CD4-positive, alpha-beta T cell treated with Interleukin-6 at 100 ng/mL for 8 hours (primary cell): ENCODE measurements around the gene GNAS-AS1.

Experiments used
- DNase-seq: peaks from one replicate; pipeline ENCODE4 v3.0.0-alpha.2; 2020; ENCODE audit warnings: mixed read lengths, low spot score

GNAS-AS1 gene

DNA sequence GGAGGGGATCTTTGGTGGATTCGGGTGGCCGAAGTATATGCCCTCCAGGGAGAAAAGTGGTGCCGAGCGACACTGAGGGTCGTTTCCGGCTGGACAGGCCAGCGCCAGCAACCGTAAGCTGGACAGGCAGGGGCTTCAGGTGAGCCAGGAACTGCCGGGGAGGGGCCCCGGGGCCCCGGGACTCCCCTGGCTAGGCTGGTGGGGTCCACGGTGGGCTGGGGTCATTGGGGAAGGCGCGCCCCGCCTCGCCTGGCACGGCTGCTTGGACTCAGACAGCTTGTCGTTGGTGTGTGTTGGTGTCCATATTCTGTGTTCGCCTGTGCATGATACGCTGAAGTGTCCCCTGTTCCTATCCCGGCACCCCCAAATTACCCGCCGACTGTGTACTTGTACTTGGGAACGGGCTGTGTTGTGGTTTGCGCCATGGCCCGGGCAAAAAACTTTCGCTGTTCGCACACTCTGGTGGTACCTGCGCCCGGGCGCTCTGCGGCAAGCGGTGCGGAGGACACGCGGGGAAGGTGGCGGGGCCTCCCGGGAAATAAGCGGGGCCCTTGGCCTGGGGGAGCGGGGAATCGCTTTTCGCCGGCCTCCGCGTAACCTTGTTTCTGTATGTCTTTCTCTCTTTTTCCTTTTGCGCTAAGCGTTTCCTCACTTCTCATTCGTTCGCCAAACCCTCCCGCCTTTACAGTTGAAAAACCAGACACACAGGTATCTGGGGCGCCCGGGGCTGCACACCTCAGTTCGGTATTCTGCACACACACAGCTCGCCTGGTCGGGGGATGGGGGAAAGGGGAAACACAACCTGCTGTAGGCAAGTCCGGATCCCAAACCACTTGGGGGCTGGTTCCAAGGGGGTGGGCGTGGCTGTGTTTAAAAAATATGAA, 5.0 kb upstream of the GNAS-AS1 start:
- no peak for DNase-seq

DNA sequence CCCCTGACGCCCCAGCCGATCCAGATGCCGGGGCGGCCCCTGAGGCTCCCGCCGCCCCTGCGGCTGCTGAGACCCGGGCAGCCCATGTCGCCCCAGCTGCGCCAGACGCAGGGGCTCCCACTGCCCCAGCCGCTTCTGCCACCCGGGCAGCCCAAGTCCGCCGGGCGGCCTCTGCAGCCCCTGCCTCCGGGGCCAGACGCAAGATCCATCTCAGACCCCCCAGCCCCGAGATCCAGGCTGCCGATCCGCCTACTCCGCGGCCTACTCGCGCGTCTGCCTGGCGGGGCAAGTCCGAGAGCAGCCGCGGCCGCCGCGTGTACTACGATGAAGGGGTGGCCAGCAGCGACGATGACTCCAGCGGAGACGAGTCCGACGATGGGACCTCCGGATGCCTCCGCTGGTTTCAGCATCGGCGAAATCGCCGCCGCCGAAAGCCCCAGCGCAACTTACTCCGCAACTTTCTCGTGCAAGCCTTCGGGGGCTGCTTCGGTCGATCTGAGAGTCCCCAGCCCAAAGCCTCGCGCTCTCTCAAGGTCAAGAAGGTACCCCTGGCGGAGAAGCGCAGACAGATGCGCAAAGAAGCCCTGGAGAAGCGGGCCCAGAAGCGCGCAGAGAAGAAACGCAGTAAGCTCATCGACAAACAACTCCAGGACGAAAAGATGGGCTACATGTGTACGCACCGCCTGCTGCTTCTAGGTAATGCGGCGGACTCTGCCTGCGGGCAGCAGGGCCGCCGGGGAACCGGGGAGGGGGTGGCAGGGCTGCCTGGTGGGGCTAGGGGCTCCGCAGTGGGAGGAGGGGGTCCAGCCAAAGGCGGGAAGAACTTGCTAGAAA, 4.2 kb upstream of the GNAS-AS1 start:
- no peak for DNase-seq

DNA sequence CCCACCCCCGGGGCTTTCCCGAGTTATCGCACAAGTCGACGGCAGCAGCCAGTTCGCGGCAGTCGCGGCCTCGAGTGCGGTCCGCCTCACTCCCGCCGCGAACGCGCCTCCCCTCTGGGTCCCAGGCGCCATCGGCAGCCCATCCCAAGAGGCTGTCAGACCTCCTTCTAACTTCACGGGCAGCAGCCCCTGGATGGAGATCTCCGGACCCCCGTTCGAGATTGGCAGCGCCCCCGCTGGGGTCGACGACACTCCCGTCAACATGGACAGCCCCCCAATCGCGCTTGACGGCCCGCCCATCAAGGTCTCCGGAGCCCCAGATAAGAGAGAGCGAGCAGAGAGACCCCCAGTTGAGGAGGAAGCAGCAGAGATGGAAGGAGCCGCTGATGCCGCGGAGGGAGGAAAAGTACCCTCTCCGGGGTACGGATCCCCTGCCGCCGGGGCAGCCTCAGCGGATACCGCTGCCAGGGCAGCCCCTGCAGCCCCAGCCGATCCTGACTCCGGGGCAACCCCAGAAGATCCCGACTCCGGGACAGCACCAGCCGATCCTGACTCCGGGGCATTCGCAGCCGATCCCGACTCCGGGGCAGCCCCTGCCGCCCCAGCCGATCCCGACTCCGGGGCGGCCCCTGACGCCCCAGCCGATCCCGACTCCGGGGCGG, 3.4 kb upstream of the GNAS-AS1 start:
- DNase-seq, result no peak

DNA sequence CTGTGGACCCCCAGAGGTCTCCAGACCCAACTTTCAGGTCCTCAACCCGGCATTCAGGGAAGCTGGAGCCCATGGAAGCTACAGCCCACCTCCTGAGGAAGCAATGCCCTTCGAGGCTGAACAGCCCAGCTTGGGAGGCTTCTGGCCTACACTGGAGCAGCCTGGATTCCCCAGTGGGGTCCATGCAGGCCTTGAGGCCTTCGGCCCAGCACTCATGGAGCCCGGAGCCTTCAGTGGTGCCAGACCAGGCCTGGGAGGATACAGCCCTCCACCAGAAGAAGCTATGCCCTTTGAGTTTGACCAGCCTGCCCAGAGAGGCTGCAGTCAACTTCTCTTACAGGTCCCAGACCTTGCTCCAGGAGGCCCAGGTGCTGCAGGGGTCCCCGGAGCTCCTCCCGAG, 2.8 kb upstream of the GNAS-AS1 start:
- no peak for DNase-seq

DNA sequence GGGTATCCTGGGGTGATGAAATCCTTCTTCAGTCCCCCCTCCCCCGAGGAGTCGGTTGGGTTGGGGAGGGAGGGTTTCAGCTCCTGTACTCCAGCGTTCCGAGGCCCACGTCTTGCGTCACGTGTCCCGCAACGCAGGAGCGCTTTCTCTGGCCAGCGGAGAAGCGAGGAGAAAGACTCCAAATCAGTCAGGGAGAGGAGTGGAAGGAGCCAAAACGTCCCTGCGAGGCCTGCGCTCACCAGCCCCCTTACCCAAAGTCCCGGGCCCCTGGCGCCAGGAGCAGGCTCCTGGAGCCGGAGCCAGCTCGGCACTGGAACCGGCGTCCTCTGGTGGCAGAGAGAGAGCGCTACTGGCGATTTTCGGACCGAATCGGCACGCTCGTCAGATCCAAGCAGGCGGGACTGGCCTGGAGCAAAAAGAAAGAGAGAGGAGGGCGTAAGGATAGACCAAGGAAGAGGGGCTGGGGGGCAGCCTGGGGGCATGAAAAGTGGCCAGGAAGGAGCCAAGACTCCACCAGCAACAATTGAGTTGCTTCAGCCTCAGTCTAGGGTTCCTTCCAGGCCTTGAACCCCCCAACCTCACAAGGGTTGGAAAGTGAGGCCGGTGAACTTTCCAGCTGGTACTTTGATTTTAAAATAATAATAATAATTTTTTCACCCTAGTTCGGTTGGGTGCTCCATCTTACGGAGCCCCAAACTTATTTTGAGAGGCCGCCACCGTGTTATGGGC, 2.0 kb upstream of the GNAS-AS1 start, which contains the start of gene GNAS:
GNAS (plus strand) TSS at position 174 of the 729 bp plus-strand sequence.
- peak; percentile 32 for DNase-seq

DNA sequence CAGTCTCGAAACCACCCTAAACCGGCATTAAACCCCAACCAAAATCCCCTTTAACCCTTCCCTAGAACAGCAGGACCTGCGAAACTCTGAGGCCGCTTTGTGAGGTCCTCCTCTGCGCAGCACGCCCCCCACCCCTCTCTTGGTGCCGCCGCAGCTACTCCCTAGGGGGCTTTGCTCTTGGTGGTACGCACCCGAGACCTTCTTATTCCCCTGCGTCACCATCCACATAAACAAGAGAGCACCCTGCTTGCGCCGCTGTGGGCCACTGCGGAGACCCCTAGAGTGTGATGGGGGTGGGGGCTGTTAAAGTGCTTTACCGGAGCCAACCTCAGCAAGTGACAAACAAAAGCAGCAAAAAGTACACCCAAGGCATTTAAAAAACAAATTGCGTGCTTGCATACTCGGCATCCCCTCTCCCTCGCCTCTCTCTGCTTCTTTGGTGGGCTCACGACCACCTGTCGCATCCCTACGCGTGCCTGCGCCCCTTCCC, 1.3 kb upstream of the GNAS-AS1 start:
- DNase-seq, result no peak

DNA sequence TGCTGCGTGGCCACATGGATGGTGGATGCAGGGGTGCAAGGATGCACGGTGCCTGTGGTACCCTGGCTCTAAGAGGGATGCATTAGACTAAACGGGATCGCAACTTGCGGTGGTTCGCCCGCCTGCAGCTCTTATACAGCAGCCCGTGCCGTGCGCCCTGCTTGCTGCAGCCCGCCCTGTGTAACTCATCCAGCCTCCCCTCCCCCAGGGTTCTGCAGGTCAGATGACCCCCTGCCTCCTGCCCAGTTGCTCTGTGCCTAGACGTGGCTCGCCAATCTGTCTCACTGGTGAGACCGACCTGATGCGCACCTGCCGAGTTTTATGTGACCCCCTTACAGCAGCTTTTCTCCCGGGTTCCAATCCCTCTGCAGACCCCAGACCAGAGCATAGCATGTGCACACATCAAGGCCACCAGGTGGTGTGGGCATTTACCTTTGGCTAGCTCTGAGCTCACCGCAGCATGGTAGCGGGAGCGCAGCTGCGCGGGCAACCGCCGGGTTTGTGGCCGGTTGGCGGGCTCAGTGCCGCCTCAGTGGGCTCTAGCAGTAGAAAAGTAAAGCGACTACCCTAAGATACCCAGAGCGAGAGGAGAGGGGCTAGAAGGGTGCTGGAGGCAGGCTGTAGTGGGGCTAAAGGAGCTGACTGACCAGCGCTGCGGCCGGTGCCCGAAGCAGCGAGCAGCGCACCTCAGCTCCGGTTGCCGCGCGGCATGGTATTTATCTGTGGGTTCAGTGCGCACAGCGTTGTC, 693 bp upstream of the GNAS-AS1 start:
- DNase-seq, result no peak

DNA sequence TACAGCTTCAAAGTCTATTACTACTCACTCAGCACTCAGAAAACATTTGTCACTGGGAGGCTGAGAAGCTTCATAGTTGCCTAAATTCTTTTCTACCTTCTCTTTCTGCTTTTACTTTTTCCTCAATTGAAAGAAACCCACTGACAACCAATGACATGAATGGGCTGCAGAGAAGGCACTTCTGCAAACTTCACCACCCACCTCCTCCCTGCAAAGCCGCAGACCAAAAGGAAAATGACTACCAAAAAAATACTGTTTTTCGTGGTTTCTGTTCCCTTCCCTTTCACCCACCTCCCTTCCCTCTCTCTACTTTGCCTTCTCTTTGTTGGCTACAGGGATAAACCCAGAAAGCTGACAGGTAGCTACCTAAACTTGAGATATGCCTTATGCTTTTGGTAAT, 3.2 kb downstream of the GNAS-AS1 start:
- DNase-seq, result no peak

DNA sequence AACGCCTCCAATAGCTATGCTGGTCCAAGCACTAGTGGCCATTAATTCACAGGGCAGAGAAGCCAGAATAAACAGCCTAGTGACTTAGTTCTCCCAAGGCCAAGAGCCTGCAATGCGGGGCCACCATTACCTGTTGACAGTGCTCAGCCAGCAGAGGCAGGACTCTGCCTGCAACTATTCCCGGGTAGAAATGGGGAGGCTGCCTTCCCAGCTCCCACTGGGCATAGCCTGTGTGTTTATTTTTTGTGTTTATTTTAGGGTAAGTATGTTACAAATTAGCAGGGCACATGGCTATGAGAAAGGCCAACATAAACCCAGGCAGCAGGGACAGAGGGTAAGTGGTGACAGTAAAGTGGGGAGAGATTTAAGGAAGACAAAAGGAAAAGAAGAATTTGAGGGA, 5.0 kb downstream of the GNAS-AS1 start:
- no peak for DNase-seq

DNA sequence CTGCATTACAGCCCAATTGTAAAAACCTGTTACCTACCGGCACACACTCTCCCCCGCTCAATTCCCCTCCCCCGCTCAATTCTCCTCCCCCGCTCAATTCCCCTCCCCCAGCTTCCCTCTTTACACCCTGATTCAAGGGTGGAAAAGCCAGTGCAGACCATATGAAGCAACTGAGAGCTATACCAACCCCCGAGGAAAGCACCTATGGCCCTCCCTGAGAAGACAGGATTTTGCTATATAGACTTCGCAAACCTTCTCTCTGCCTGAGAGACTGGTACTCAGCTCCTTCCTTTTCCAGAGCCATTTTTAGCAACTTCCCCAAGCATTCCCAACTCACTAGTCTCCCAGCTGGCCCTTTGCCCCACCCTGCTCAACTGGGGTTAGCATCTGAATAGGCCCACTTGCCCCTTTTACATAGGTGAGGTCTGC, 7.6 kb downstream of the GNAS-AS1 start:
- no peak for DNase-seq

DNA sequence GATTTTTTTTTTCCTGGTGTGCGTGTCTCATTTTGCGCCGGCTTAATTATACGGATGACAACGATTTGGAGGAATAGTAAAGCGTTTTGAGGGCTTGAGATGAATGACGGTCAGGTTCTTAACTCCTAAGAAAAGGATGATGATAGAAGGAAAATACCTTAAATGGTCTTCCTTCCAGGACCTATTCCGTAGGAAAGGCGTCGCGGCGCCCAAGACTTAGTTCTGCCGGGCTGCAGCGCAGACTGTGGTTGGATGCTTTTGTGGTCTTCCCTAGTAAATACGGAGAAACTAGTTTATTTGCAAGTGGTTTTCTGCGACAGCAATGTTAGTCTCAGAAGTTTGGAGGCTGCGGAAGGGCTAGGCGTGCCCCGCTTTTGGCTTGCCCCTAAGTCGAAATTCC, 8.4 kb downstream of the GNAS-AS1 start:
- DNase-seq, result no peak

DNA sequence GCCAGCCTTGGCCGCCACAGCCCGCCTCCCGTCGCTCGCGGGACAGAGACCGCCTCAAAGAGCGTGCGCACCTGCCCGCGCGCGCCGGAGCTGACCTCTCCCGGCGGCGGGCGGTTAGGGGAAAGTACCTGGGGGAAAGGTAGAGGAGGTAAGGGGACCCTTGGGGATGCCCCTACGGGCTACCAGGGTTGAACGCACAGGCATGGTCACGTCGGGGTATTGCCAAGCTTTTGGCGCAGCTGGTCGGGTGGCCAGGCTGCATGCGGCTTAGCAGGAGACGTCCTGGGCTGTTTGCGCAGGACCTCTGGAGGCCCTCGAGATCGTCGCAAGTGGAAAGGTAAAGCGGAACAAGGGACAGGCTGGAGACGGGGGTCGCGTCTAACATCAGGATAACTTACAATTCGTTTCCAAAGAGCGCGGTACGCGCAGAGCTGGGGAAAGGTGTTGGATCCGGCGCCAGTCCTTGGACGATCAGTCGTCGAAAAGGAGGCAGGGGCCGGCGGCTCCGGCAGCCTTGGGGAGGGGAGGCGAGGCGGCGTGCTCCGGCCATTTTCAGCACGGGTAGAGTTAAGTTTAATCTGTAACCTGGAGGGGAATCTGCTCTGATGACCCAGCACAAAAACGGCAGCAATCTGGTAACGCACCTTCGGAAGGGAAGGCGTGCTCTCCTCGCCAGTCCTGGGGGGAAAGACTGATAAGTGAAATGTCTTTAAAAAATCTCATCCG, 9.0 kb downstream of the GNAS-AS1 start:
- DNase-seq, result no peak

DNA sequence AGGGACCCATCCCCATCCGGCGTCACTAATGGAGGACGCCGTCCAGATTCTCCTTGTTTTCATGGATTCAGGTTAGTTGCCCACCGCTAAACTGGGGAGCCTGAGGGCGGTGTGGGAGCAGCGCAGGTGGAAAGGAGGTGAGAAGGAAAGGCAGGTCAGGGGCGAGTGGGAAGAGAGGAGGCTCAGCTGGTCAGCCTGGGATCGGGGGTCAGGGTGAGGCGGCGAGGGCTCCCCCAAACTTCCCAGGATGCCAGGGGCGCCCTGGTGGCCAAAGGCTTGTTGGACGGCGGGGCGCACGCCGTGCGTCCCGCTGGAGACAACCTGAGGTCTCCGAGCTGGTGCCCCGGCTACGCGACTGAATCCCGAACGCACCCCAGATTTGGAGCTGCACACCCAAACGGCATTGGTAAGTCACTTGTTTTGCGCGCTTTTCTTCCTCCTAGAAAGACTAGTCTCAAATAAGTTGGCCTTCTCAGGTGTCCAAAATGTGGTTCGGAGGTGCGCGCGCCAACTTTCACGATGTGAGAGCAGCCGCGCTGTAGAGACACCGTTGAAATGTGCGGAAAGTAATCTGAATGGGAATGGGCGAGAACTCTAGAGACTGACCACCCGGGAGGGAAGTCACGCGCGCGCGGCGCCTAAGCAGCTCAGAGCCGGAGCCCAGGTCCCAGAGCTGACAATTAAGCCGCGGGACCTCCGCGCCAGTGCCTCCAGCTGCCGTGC, 9.7 kb downstream of the GNAS-AS1 start:
- DNase-seq, result no peak

DNA sequence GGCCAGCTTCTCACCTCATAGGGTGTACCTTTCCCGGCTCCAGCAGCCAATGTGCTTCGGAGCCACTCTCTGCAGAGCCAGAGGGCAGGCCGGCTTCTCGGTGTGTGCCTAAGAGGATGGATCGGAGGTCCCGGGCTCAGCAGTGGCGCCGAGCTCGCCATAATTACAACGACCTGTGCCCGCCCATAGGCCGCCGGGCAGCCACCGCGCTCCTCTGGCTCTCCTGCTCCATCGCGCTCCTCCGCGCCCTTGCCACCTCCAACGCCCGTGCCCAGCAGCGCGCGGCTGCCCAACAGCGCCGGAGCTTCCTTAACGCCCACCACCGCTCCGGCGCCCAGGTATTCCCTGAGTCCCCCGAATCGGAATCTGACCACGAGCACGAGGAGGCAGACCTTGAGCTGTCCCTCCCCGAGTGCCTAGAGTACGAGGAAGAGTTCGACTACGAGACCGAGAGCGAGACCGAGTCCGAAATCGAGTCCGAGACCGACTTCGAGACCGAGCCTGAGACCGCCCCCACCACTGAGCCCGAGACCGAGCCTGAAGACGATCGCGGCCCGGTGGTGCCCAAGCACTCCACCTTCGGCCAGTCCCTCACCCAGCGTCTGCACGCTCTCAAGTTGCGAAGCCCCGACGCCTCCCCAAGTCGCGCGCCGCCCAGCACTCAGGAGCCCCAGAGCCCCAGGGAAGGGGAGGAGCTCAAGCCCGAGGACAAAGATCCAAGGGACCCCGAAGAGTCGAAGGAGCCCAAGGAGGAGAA, 10.5 kb downstream of the GNAS-AS1 start:
- no peak for DNase-seq

DNA sequence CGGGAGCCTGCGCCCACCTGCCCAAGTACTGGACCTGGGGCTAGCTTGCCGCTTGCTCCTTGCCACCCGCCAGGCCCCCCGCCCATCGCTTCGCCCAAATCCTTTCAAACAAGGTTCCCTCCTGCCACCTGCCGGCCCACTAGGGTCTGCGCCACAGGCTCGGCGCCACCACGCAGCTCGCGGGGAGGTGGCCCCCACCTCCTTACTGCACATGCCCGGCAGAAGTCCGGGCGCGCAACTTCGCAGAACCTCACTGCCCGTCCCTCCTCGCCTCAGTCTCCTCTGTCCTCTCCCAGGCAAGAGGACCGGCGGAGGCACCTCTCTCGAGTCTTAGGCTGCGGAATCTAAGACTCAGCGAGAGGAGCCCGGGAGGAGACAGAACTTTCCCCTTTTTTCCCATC, 11.2 kb downstream of the GNAS-AS1 start:
- DNase-seq, result peak; percentile 26

DNA sequence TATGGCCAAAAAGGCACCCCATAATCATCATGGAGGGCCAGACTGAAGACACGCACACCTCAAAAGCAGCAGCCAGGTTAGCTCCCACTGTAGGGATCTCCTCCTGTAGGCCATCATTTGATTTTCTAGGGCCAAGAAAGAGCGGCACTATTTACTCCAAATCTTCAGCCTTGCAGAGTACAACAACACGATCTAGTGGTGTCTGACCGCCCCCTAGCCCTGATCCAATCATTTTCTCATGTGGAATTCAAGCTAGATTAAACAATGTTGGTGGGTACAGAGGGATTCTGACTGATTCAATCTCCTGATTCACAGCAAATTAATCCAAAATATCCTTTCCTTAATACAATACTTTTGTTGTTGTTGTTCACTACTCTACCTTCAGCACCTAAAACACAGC, 12.5 kb downstream of the GNAS-AS1 start:
- no peak for DNase-seq

DNA sequence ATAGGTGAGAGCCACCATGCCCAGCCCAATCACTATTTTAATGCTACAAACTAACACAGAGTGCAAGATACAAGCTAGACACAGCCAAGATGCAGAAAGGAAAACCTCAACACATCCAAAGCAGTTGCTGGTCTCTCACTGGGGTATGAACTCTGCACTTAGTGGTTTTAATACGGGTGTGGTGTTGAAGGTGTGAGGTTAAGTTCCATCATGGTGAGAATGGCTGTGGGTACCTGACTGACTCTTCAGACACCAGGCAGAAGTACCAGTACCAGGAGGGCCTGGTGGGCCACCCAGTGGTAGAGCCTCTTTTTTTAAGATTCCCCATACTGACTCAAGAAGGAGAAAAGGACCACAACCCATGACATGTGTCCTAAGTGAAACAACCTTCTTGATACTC, 13.0 kb downstream of the GNAS-AS1 start:
- DNase-seq, result no peak

DNA sequence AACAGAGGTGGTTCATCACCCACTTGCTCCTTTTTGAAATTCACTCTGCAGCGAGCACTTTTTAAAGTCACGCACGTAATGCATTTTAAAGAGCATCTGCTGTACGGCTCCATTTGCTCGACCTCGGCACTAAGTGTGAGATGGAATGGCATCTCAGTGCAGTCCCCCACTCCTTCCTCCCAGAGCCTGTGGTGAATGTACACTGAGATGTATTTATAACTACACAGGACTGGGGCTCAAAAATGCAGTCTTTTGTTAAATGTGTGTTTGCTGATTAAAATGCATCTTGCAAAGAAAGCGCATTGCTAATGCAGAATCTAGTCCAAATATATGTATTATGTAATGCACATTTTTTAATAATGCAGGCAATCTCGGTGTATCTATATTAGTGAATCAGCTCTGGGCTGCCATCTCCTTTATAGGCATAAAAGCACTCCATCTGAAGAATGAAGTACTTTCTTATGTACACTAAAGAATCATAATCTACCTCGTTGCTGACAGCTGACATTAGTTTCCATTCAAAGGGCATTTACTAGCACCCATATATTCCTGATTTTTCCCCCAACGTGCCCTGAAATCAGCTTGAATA, 14.0 kb downstream of the GNAS-AS1 start:
- DNase-seq, result no peak
